ENCODE data around the gene ZNF296. TPM values are rescaled to one million over a fixed set of nuclear protein-coding genes. Genes with fewer than 3 reads are reported as not detected.
A peak's percentile ranks its signal among the peaks of the same experiment; 100 is the strongest.

ZNF296 gene
- total RNA-seq, 1 experiment from 2014 or later: 9.2 TPM

- TF ChIP-seq REST (IDR thresholded peaks at IDR 0.05; ENCODE audit: low read depth): no peak
- no peak for TF ChIP-seq POLR2A (IDR thresholded peaks at IDR 0.05; ENCODE audit: borderline replicate concordance, extremely low read depth, insufficient read depth, insufficient read length)
- no peak for TF ChIP-seq TCF7L2 (IDR thresholded peaks at IDR 0.05; ENCODE audit: borderline replicate concordance, extremely low read depth, insufficient read depth, insufficient read length)
- no peak for TF ChIP-seq YY1 (IDR thresholded peaks at IDR 0.05; ENCODE audit: extremely low read depth, insufficient replicate concordance, low read depth, low read length)
These were observed 5.9 kb upstream of the ZNF296 start (continued) for GRCh38 chr19:45082170-45082569.

GRCh38 chr19:45079911-45080370 lies 3.7 kb upstream of the ZNF296 start:
- Histone ChIP-seq H3K9me2 (ENCODE audit: insufficient read depth) (no peaks in the 10 kb centered on the region), H3K4me3 (replicated peaks in 1 of 2; ENCODE audit: low read depth in 1 of 2, low read length in 2 of 2) (peak overlapping the region; percentile 99), H3K27me3 (ENCODE audit: insufficient read depth, low read length) (no peaks in the 10 kb centered on the region), H3K79me2 (ENCODE audit: insufficient read depth, low read length) (peaks cover 59% of the 10 kb centered on the region), H3K9ac (ENCODE audit: low read length) (peak overlapping the region; percentile 98), H3K36me3 (ENCODE audit: control insufficient read depth in 1 of 2, insufficient read depth in 2 of 2, low read length in 2 of 2) (peaks cover 2 to 15% of the 10 kb centered on the region in 2 experiments; a peak in 2 of 4 replicates), H2AFZ (ENCODE audit: low read depth, low read length, poor library complexity, severe bottlenecking) (no peak overlapping the region), H3K27ac (ENCODE audit: low read depth, low read length) (peak overlapping the region; percentile 73), H4K20me1 (ENCODE audit: insufficient read depth) (no peaks in the 10 kb centered on the region), H3K4me2 (ENCODE audit: low read length) (peak overlapping the region; percentile 91), H3K4me1 (ENCODE audit: control insufficient read depth in 1 of 2, insufficient read depth in 2 of 2, low read length in 2 of 2) (peaks cover 26 to 40% of the 10 kb centered on the region in 2 experiments), H3K9me3 (ENCODE audit: control insufficient read depth in 1 of 2, insufficient read depth in 1 of 2, low read depth in 1 of 2, low read length in 2 of 2) (no peaks in the 10 kb centered on the region)
- ChIA-PET CTCF (interaction anchor here (1.1 kb wide), 2 partner anchors 11 to 20 kb away, joined by 4 to 5 read pairs; no protein-coding TSS in a partner anchor), POLR2A (interaction anchor here (2.9 kb wide), 1 partner anchor 12 kb away, joined by 10 read pairs; the partner anchor contains the start of gene PPP1R37), RAD21 (ENCODE audit: low non-redundant PET in 1 of 2, low total read pairs in 2 of 2, uncharacterized antibody in 2 of 2, unreplicated experiment in 2 of 2) (interaction anchor here in 1 of 2 experiments (0.8 kb wide), 1 partner anchor 190 kb away, joined by 3 read pairs; no protein-coding TSS in a partner anchor)
- intact Hi-C loops (cut with micrococcal nuclease): loop anchor here (5.0 kb wide), 1 partner anchor 257 kb away; no protein-coding TSS in a partner anchor
- no TSS peak for BruUV-seq (replicated peaks)
- DNase-seq (ENCODE audit: low read depth, low spot score) (no peak), ATAC-seq (no peak)
- no peak for TF ChIP-seq EGR1 (IDR thresholded peaks at IDR 0.05; ENCODE audit: low read depth)
- no peak for TF ChIP-seq JUND (IDR thresholded peaks at IDR 0.05)
- TF ChIP-seq REST (IDR thresholded peaks at IDR 0.05; ENCODE audit: low read depth): no peak
- TF ChIP-seq CTCF (IDR thresholded peaks at IDR 0.05 in 2 of 3, conservative IDR thresholded peaks at IDR 0.05 in 1 of 3; ENCODE audit: borderline replicate concordance in 1 of 3, insufficient read depth in 1 of 3, low read depth in 2 of 3, low read length in 2 of 3): no peak
- no peak for TF ChIP-seq POLR2A (IDR thresholded peaks at IDR 0.05; ENCODE audit: borderline replicate concordance, extremely low read depth, insufficient read depth, insufficient read length)
- no peak for TF ChIP-seq YY1 (IDR thresholded peaks at IDR 0.05; ENCODE audit: extremely low read depth, insufficient replicate concordance, low read depth, low read length)
- no peak for TF ChIP-seq POLR2AphosphoS5 (IDR thresholded peaks at IDR 0.05; ENCODE audit: low read depth, low read length)
- TF ChIP-seq ZBTB33 (IDR thresholded peaks at IDR 0.05; ENCODE audit: extremely low read depth, insufficient replicate concordance, low read length): no peak
- no peak for TF ChIP-seq SIN3A (IDR thresholded peaks at IDR 0.05; ENCODE audit: low read depth)

Data from HCT116 (cell line).